K562 (cell line): ENCODE data around the gene PLTP. TPM values are rescaled to one million over a fixed set of nuclear protein-coding genes. Genes with fewer than 3 reads are reported as not detected.

Source experiments
- ATAC-seq: fragments of 200-7000 bp; cut with Tn5 transposase; 3 replicates; pipeline ENCODE4 v1.9.1; 2020; ENCODE audit warnings: moderate library complexity
- BruUV-seq: library from RNA; stranded (reverse); fragments of 400-500 nt; replicated peaks from 2 replicates; lab custom pipeline; 2021; lab: Mats Ljungman, UMichigan
- CTCF ChIA-PET: fragments of 300-600 bp; formaldehyde crosslinking; extraction: SDS; loops from one replicate; lab custom pipeline; 2021; ENCODE audit warnings: low intra/inter-chr PET ratio; lab: Yijun Ruan, JAX
- POLR2A ChIA-PET: fragments of 300-600, 350-650 bp; sonication (Branson Sonifier 250); formaldehyde crosslinking; extraction: SDS; loops from one replicate; lab custom pipeline; 2021; ENCODE audit warnings: antibody characterized with exemption, inconsistent platforms; lab: Yijun Ruan, JAX
- DNase-seq, 4 experiments: peaks; one replicate each; pipeline versions ENCODE4 v3.0.0 to v3.0.0-alpha.2; 2011 to 2018; ENCODE audit warnings: low spot score in 3 of 4, mixed read lengths in 3 of 4; ENCODE audit errors: extremely low read depth in 1 of 4
- FAIRE-seq: peaks from 2 replicates; lab custom pipeline; 2011; peaks lifted over from hg19 to GRCh38; lab: Jason Lieb, UNC
- H2AFZ ChIP-seq: 2 replicates; pipeline ENCODE4 v1.6.0; 2011; ENCODE audit warnings: low read depth, low read length, control low read depth, inconsistent platforms
- H3K27ac ChIP-seq: fragments of 200-600 bp; 3 replicates; pipeline ENCODE4 v1.8.0; 2011; ENCODE audit warnings: low read depth, mild to moderate bottlenecking, control low read depth, inconsistent platforms, low read length, moderate library complexity, mixed read lengths; ENCODE audit errors: extremely low read depth
- H3K27me3 ChIP-seq, 2 experiments: fragments of 300-600 bp in 1 of 2; 2 replicates in 1 of 2; 3 replicates in 1 of 2; pipeline versions ENCODE4 v1.6.0 to v1.8.0; 2011; ENCODE audit warnings: inconsistent platforms in 2 of 2, low read length in 2 of 2, mild to moderate bottlenecking in 1 of 2, mixed read lengths in 1 of 2, moderate library complexity in 1 of 2; ENCODE audit not compliant: control insufficient read depth in 2 of 2, insufficient read depth in 2 of 2
- H3K36me3 ChIP-seq: fragments of 300-600 bp; 3 replicates; pipeline ENCODE4 v1.8.0; 2011; ENCODE audit warnings: mild to moderate bottlenecking, low read length, inconsistent platforms; ENCODE audit not compliant: control insufficient read depth, insufficient read depth
- H3K4me1 ChIP-seq, 2 experiments: fragments of 200-600 bp in 1 of 2; replicated peaks in 1 of 2; 2 replicates in 1 of 2; 3 replicates in 1 of 2; pipeline versions ENCODE4 v1.5.1 to v1.8.0; 2011; ENCODE audit warnings: inconsistent platforms in 2 of 2, low read length in 2 of 2, mild to moderate bottlenecking in 1 of 2, mixed read lengths in 1 of 2, moderate library complexity in 1 of 2; ENCODE audit not compliant: control insufficient read depth in 2 of 2, insufficient read depth in 2 of 2
- H3K4me2 ChIP-seq: 2 replicates; pipeline ENCODE4 v1.6.1; 2011; ENCODE audit warnings: low read length, control low read depth, inconsistent platforms, mixed read lengths; ENCODE audit not compliant: insufficient read depth
- H3K4me3 ChIP-seq: fragments of 200-600 bp; sonication (generic), shearing (Covaris generic); 2 replicates; pipeline ENCODE4 v1.5.1; 2016; ENCODE audit warnings: control low read depth, inconsistent platforms
- H3K79me2 ChIP-seq: fragments of 200-600 bp; 3 replicates; pipeline ENCODE4 v1.8.0; 2011; ENCODE audit warnings: low read length, inconsistent platforms; ENCODE audit not compliant: control insufficient read depth, insufficient read depth
- H3K9ac ChIP-seq, 2 experiments: 2 replicates each; pipeline versions ENCODE4 v1.6.0 to v1.6.1; 2011; ENCODE audit warnings: low read depth in 2 of 2, low read length in 2 of 2, control low read depth in 1 of 2, inconsistent platforms in 1 of 2, mild to moderate bottlenecking in 1 of 2, mixed read lengths in 1 of 2; ENCODE audit not compliant: insufficient read depth in 1 of 2
- H3K9me1 ChIP-seq: one replicate; pipeline ENCODE4 v1.6.0; 2011; ENCODE audit warnings: inconsistent platforms, mild to moderate bottlenecking, low read length, moderate library complexity; ENCODE audit not compliant: control insufficient read depth, insufficient read depth
- H3K9me3 ChIP-seq: replicated peaks from 2 replicates; pipeline ENCODE4 v1.5.1; 2011; ENCODE audit warnings: low read depth, low read length, inconsistent platforms; ENCODE audit not compliant: control insufficient read depth, insufficient read depth
- H4K20me1 ChIP-seq: replicated peaks from 2 replicates; pipeline ENCODE4 v1.6.1; 2011; ENCODE audit warnings: low read length, inconsistent platforms, mixed read lengths; ENCODE audit not compliant: control insufficient read depth, insufficient read depth
- CREM ChIP-seq: IDR thresholded peaks from 2 replicates; pipeline ENCODE4 v1.6.1; 2014; ENCODE audit warnings: antibody characterized with exemption, low read depth
- CTBP1 ChIP-seq: fragments of 450-650 bp; IDR thresholded peaks from 2 replicates; pipeline ENCODE4 v1.6.1; 2016; ENCODE audit warnings: borderline replicate concordance
- DACH1 ChIP-seq: fragments of 450-650 bp; IDR thresholded peaks from 2 replicates; pipeline ENCODE4 v1.6.1; 2018; ENCODE audit not compliant: partially characterized antibody
- ESRRA ChIP-seq: fragments of 450-650 bp; IDR thresholded peaks from 2 replicates; pipeline ENCODE4 v1.6.1; 2014; ENCODE audit warnings: low read depth, mild to moderate bottlenecking, moderate library complexity, borderline replicate concordance
- HDAC6 ChIP-seq: IDR thresholded peaks from 2 replicates; pipeline ENCODE4 v1.6.1; 2012; ENCODE audit warnings: low read depth, mild to moderate bottlenecking, control low read depth, inconsistent platforms, low read length, moderate library complexity
- NCOA1 ChIP-seq: fragments of 450-650 bp; IDR thresholded peaks from 2 replicates; pipeline ENCODE4 v1.6.1; 2016; ENCODE audit warnings: low read depth
- NUFIP1 ChIP-seq: fragments of 450-650 bp; IDR thresholded peaks from 2 replicates; pipeline ENCODE4 v1.6.1; 2018; ENCODE audit not compliant: partially characterized antibody
- PHB2 ChIP-seq: fragments of 450-650 bp; IDR thresholded peaks from 2 replicates; pipeline ENCODE4 v1.6.1; 2017; ENCODE audit warnings: low read depth
- PTBP1 ChIP-seq: fragments of 200-400 bp; formaldehyde crosslinking; IDR thresholded peaks from 2 replicates; pipeline ENCODE4 v1.6.1; 2017; ENCODE audit warnings: low read depth, low read length
- SLC30A9 ChIP-seq: fragments of 250-450 bp; sonication (Bioruptor Pico); IDR thresholded peaks from 2 replicates; pipeline ENCODE4 v1.8.0; 2022; ENCODE audit warnings: mild to moderate bottlenecking, moderate library complexity
- SMAD4 ChIP-seq: fragments of 250-450 bp; sonication (Bioruptor Pico); conservative IDR thresholded peaks from 2 replicates; pipeline ENCODE4 v1.8.0; 2021; ENCODE audit warnings: inconsistent platforms, mild to moderate bottlenecking, moderate library complexity
- SNRNP70 ChIP-seq: fragments of 200-400 bp; formaldehyde crosslinking; optimal IDR thresholded peaks from 2 replicates; pipeline ENCODE3; 2017; ENCODE audit warnings: low read depth, low read length
- TEAD2 ChIP-seq: fragments of 450-650 bp; IDR thresholded peaks from 2 replicates; pipeline ENCODE4 v1.6.1; 2016; ENCODE audit warnings: missing genetic modification characterization, control low read depth, missing compliant biosample characterization
- ZC3H11A ChIP-seq: IDR thresholded peaks from 2 replicates; pipeline ENCODE4 v1.6.1; 2012; ENCODE audit warnings: low read depth, low read length, improper control_type of control experiment
- ZFP36 ChIP-seq: fragments of 150-350 bp; IDR thresholded peaks from 2 replicates; pipeline ENCODE4 v1.6.1; 2018; ENCODE audit warnings: low read length, low read depth; ENCODE audit not compliant: partially characterized antibody
- ZNF764 ChIP-seq: fragments of 250-450 bp; sonication (Bioruptor Pico); IDR thresholded peaks from 2 replicates; pipeline ENCODE4 v1.4.0; 2020; ENCODE audit warnings: low read depth, mild to moderate bottlenecking, moderate library complexity
- WGBS: fragments of 100-300 bp; shearing (Covaris generic); methylation state at CpG from one replicate; pipeline ENCODE4 v1.1.6; 2016; ENCODE audit warnings: low coverage, mixed read lengths; ENCODE audit not compliant: insufficient coverage; ENCODE audit errors: missing lambda C conversion rate; 5-methylcytosine and 5-hydroxymethylcytosine counted together
- in situ Hi-C: fragments of 300-500 bp; cut with MboI; formaldehyde crosslinking; loops from 4 replicates; pipeline ENCODE4 v1.15.0; 2018; ENCODE audit warnings: inconsistent platforms, mixed read lengths
- intact Hi-C: fragments of 100-400 bp; cut with micrococcal nuclease; formaldehyde crosslinking; loops from 2 replicates; pipeline ENCODE4 v1.14.2; 2022
- polyA plus RNA-seq, 8 experiments: library from polyadenylated mRNA; depleted of rRNA in 4 of 8; stranded (reverse) in 5 of 8; unstranded in 3 of 8; fragments of >200 nt; fragmentation: Nextera tagmentation in 2 of 8; fragmentation: Illumina TruSeq in 1 of 8; extraction: Ambion mirVana in 2 of 8; extraction: Trizol in 1 of 8; gene quantifications; 2 replicates each; pipeline versions ENCODE4 v1.2.1 to v1.2.3, GENCODE V29; 2011 to 2014; ENCODE audit warnings: inconsistent platforms in 1 of 8, missing spikeins in 1 of 8
- total RNA-seq, 7 experiments: library from RNA; depleted of rRNA in 6 of 7; stranded (reverse); fragments of >200 nt in 6 of 7; fragmentation: Illumina TruSeq in 2 of 7; extraction: Trizol in 2 of 7; gene quantifications; 2 replicates each; pipeline versions ENCODE4 v1.2.1 to v1.2.3, GENCODE V29; 2011 to 2021; ENCODE audit warnings: low replicate concordance in 1 of 7
- TF ChIP-seq, protein P1 (sequence below): fragments of 450-650 bp; conservative IDR thresholded peaks from 2 replicates; pipeline ENCODE4 v1.6.1; 2016; ENCODE audit warnings: missing genetic modification characterization, low read depth, mild to moderate bottlenecking, control low read depth, missing compliant biosample characterization
- TF ChIP-seq, protein P2 (sequence below): sonication (generic); formaldehyde crosslinking; IDR thresholded peaks from 2 replicates; pipeline ENCODE4 v1.8.0; 2023; ENCODE audit warnings: mild to moderate bottlenecking, missing genetic modification reagents
- TF ChIP-seq, protein P3 (sequence below): fragments of 450-650 bp; formaldehyde crosslinking; IDR thresholded peaks from 2 replicates; pipeline ENCODE4 v1.4.0; 2020; ENCODE audit warnings: mild to moderate bottlenecking, moderate library complexity

PLTP gene
- total and polyA plus RNA-seq, 9 of the 15 experiments (the other 6 are each of a cell fraction or from before 2014, with no cell fraction given): 2.8 to 29.3 (median 17.6) TPM

DNA sequence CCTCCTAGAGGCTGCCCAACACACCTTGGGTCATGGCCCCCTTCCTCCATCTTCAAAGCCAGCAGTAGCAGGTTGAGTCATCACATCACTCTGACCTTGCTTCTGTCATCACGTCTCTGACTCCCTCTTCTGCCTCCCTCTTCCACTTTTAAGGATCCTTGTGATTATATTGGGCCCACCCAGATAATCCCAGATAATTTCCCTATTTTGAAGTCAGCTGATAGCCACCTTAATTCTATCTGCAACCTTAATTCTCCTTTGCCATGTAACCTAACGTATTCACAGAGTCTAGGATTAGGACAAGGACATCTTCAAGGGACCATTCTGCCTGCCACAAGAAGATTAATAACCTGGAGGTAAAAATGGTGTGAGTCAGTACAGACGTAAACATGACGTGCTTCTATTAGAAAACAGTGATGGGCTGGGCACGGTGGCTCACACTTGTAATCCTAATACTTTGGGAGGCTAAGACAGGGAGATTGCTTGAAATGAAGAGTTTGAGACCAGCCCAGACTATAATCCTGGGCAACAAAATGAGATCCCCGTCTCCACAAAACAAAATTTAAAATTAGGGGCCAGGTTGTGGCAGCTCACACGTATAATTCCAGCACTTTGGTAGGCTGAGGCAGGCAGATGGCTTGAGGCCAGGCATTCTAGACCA lies 51.3 kb downstream of the PLTP start:
- intact Hi-C loops (no loop called here), in situ Hi-C loops (no loop called here)
- no peak for ATAC-seq
- CTCF ChIA-PET: no interaction called here
- H3K9me1 ChIP-seq: no peaks in the 10 kb centered on the region
- no peak overlapping the region for H3K9ac ChIP-seq
- no peak overlapping the region for H3K4me2 ChIP-seq
- peaks cover 17 to 28% of the 10 kb centered on the region in 2 experiments for H3K4me1 ChIP-seq
- 22% methylated on average over 7 of the region's 7 CpGs for WGBS
- DNase-seq: peak in 1 of 4 experiments; percentile 36
- H2AFZ ChIP-seq: no peak overlapping the region
- H3K27ac ChIP-seq: no peak overlapping the region
- no peaks in the 10 kb centered on the region for H4K20me1 ChIP-seq
- no peak overlapping the region for H3K4me3 ChIP-seq
- no peak for FAIRE-seq
- no peaks in the 10 kb centered on the region for H3K9me3 ChIP-seq
- no peaks in the 10 kb centered on the region for H3K36me3 ChIP-seq
- peaks cover 23% of the 10 kb centered on the region for H3K79me2 ChIP-seq
- no peaks in the 10 kb centered on the region for H3K27me3 ChIP-seq
- POLR2A ChIA-PET: interaction anchor here (0.7 to 1.1 kb wide), 3 partner anchors 24 to 109 kb away, joined by 3 read pairs; partner anchors contain the start of genes CTSA and NEURL2
- BruUV-seq: no TSS peak
- TF ChIP-seq TEAD2 (tag): no peak
- TF ChIP-seq, protein P1, sequence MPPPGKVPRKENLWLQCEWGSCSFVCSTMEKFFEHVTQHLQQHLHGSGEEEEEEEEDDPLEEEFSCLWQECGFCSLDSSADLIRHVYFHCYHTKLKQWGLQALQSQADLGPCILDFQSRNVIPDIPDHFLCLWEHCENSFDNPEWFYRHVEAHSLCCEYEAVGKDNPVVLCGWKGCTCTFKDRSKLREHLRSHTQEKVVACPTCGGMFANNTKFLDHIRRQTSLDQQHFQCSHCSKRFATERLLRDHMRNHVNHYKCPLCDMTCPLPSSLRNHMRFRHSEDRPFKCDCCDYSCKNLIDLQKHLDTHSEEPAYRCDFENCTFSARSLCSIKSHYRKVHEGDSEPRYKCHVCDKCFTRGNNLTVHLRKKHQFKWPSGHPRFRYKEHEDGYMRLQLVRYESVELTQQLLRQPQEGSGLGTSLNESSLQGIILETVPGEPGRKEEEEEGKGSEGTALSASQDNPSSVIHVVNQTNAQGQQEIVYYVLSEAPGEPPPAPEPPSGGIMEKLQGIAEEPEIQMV (tag): no peak
- 0 out of 2 replicates have a peak, but pooled peaks have one; percentile 45 for TF ChIP-seq ESRRA
- no peak for TF ChIP-seq DACH1
- TF ChIP-seq ZNF764: no peak
- TF ChIP-seq, protein P2, sequence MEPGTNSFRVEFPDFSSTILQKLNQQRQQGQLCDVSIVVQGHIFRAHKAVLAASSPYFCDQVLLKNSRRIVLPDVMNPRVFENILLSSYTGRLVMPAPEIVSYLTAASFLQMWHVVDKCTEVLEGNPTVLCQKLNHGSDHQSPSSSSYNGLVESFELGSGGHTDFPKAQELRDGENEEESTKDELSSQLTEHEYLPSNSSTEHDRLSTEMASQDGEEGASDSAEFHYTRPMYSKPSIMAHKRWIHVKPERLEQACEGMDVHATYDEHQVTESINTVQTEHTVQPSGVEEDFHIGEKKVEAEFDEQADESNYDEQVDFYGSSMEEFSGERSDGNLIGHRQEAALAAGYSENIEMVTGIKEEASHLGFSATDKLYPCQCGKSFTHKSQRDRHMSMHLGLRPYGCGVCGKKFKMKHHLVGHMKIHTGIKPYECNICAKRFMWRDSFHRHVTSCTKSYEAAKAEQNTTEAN: no peak
- no peak for TF ChIP-seq SLC30A9 (CRISPR knock-in tag)
- no peak for TF ChIP-seq ZFP36
- no peak for TF ChIP-seq PHB2
- TF ChIP-seq SNRNP70: no peak
- TF ChIP-seq ZC3H11A: no peak
- no peak for TF ChIP-seq NUFIP1
- peak; percentile 5; the same call in 1 of the 2 replicates for TF ChIP-seq CREM
- no peak for TF ChIP-seq HDAC6
- TF ChIP-seq CTBP1: peak; percentile 42; the same call in 1 of the 2 replicates
- no peak for TF ChIP-seq NCOA1
- TF ChIP-seq SMAD4 (CRISPR knock-in tag): no peak
- TF ChIP-seq, protein P3, sequence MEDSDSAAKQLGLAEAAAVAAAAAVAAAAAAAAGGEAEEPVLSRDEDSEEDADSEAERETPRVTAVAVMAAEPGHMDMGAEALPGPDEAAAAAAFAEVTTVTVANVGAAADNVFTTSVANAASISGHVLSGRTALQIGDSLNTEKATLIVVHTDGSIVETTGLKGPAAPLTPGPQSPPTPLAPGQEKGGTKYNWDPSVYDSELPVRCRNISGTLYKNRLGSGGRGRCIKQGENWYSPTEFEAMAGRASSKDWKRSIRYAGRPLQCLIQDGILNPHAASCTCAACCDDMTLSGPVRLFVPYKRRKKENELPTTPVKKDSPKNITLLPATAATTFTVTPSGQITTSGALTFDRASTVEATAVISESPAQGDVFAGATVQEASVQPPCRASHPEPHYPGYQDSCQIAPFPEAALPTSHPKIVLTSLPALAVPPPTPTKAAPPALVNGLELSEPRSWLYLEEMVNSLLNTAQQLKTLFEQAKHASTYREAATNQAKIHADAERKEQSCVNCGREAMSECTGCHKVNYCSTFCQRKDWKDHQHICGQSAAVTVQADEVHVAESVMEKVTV (CRISPR knock-in tag): no peak
- no peak for TF ChIP-seq PTBP1
